IPS-18c (cell line): ENCODE results near the gene NYAP2.

ENCODE experiments used
- H3K4me3 ChIP-seq: 2 replicates; pipeline ENCODE4 v1.7.0; 2013; ENCODE audit warnings: low read depth, mild to moderate bottlenecking, low read length, moderate library complexity; ENCODE audit not compliant: insufficient read depth
- H3K9me3 ChIP-seq: one replicate; pipeline ENCODE4 v1.6.1; 2013; ENCODE audit warnings: mild to moderate bottlenecking, low read length, moderate library complexity; ENCODE audit not compliant: control insufficient read depth, insufficient read depth

NYAP2 gene

DNA sequence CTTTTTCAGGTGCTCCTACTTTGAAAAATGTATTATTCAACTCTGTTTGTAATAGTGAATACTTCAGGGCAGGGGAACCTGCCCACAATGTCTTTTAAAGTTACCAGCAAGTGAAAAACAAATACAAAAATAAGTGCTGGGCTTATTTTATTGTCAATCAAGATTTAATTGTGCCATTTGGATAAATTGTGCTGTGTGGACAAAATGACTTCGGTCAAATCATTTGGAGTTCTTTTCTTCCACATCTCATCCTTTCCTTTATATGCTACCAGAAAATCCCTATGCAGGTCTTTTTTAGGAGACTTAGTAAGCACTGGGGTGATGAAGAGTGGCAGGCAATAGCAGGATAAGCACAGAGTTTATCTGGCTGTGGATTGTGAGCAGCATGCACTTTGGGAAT, 63.9 kb downstream of the NYAP2 start:
- H3K9me3 ChIP-seq: no peaks in the 10 kb centered on the region
- no peak overlapping the region for H3K4me3 ChIP-seq

DNA sequence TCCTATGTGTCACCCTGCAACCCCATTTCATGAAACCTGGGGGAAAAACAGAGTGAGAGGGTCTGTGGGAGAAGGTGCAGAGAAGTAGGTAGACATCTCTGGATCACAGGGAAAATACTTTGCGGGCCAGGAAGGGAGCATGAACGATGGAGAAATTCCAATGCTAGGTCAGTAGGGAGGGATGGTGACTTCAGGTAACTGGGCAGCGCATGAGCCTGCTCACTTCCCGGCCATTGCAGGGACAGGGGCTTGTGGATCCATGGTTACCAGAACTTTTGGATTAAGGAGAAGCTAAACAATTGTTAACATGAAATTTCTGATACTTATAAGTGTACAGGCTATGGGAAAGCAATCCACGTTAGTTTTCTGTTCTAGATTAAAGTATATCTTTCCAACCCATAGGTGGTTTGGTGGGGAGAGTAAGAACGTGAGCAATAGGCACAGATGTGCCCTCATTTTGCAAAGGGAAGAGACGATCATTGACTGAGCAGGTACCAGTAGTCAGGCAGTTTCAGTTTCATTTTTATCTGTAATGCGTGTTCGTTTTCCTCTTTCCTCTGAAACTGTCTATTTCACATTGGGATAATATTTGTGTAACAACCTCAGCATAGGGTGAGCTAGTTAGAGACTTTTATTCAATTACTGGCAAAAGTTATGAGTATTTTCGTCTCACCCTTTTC, 65.0 kb downstream of the NYAP2 start:
- H3K9me3 ChIP-seq: no peaks in the 10 kb centered on the region
- H3K4me3 ChIP-seq: no peak overlapping the region

DNA sequence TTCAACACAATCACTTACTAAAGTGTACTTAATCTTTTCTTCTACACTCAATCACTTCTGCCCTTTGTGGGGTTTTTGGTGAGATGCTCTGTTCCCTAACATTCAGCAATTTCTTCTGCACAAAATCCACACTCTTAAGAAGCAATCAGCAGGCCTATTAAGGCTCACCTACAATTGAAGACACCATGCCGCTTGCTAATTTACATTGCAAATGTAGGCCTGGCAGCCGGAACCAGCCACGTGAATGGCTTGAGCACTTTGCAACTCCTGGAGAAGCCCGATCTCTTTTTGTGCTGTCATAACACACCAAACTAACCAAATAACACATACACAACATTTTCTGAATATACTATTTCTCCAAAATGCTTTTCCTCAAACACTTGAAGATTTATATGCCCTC, 66.3 kb downstream of the NYAP2 start:
- no peaks in the 10 kb centered on the region for H3K9me3 ChIP-seq
- H3K4me3 ChIP-seq: no peak overlapping the region

DNA sequence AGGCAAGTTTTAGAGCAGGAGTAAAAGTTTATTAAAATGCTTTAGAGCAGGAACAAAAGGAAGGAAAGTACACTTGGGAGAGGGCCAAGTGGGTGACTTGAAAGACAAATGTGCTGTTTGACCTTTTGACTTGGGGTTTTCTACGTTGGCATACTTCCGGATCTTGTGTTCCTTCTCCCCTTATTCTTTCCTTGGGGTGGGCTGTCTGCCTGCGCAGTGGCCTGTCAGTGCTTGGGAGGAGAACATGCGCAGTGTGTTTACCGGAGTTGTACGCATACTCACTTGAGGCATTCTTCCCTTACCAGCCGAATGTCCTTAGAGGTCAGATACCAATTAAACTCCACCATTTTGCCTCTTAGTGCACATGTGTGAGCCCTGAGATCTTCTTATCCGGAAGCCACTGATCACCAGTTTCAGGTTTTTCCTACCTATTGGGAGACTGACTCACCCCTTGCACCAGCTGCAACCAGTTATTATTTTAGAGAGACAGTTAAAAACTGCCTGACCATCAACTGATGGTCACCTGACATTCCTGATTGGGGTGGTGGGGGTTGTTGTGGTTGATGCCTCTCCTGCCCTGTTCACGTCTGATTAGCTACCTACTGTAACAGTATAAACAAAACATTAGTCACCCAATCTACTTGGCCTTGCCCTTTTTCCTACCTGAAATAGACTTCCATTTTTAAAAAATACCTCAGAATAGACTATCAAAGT, 67.5 kb downstream of the NYAP2 start:
- no peak overlapping the region for H3K4me3 ChIP-seq
- no peaks in the 10 kb centered on the region for H3K9me3 ChIP-seq

DNA sequence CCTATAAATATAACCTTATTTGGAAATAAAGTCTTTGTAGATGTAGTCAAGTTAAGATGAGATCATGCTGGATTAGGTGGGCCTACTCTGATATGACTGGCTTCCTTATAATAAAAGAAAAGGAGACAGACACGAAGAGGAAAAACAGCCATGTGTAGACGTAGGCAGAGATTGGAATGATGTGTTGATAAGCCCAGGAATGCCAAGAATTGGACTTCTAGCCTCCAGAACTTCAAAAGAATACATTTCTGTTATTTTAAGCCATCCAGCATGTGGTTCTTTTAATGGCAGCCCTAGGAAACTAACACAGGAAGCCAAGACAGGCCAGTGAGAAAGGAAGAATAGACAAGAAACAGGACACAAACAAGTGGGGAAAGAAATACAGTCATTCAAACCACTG, 68.6 kb downstream of the NYAP2 start:
- H3K9me3 ChIP-seq: no peaks in the 10 kb centered on the region
- no peak overlapping the region for H3K4me3 ChIP-seq

DNA sequence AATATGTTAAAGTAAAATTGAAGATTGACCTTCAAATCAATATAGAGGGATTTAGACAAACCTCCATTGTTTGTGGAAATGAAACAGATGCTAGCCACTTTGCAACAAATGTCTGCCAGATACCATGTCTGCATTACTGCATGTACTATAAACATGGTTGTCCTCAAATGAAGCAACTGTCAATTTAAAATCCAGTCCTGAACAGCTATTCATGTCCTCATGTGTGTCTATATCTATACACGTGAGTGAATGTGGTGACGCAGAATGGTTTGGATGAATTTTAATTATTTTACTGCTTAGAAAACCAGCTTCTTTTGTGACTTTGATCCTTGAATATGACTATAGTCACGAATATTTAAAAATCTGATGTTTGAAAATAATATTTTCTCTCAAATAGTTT, 71.5 kb downstream of the NYAP2 start:
- no peaks in the 10 kb centered on the region for H3K9me3 ChIP-seq
- no peak overlapping the region for H3K4me3 ChIP-seq

DNA sequence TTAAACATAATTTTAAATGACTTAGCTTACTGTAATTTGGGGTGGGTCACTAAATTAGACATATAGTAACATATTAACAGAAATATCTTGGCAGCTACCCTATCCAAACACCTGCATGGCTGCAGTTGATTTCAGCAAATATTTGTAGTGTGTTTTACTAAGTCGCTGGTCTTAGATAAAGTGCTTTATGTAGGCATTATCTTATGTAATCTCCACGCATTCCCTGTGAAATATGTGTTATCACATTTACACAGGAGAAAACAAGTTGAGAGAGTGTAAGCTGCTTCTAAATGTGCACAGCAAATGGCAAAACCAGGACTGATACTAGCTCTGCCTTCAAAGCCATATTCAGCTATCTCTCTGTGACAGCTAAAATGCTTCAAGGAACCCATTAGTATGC, 72.0 kb downstream of the NYAP2 start:
- Histone ChIP-seq H3K4me3 (no peak overlapping the region), H3K9me3 (no peaks in the 10 kb centered on the region)

DNA sequence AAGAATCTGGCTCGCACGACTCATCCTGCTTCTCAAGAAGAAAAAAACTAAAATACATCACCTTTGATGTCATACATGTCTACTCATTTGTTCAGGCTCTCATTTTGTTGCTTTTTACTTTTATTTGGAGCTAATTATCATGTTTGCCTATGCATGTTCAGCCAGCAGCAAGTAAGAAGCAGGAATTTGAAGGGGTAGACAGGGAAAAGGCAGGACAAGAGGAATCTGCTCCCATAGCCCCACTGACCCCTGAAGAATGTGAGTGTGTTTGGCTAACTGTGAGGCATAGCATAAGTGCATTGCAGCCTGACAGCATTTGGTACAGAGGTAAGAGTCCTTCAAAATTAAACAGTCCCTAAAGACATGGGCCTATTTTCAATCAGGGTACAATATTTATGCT, 72.7 kb downstream of the NYAP2 start:
- H3K4me3 ChIP-seq: no peak overlapping the region
- no peaks in the 10 kb centered on the region for H3K9me3 ChIP-seq

DNA sequence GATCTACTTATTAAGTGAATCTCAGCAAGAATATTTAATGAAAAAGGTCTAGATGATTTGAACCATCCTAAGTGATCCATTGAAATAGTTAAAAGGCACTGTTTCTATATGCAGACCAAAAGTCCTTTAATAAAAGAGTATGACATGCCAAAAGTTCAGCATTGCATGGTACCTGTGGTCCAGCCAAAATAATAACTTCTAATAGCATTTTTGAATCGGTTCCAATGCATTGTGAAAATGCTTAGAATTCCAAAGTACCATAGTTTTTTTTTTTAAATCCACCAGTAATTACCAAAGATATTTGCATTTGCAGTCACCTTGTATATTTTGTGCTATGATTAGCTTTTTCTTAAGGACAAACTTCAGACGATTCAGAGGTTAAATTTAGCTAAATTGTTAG, 79.9 kb downstream of the NYAP2 start:
- Histone ChIP-seq H3K4me3 (no peak overlapping the region), H3K9me3 (no peaks in the 10 kb centered on the region)

DNA sequence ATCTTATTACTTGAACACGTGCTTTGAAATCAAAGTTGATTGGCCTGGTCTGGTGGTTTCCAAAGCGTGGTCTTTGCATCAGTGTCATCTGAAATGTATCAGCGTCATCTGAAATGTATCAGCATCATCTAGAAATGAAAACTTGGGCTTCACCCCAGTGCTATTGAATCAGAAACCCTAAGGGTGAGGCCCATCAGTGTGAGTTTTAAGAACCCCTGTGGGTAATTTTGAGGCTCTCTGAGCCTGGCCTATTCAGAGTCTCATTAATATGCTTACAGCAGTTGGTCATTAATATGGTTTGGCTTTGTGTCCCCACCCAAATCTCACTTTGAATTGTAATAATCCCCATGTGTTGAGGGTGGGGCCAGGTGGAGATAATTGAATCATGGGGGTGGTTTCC, 85.2 kb downstream of the NYAP2 start:
- no peak overlapping the region for H3K4me3 ChIP-seq
- peaks cover 2% of the 10 kb centered on the region for H3K9me3 ChIP-seq

DNA sequence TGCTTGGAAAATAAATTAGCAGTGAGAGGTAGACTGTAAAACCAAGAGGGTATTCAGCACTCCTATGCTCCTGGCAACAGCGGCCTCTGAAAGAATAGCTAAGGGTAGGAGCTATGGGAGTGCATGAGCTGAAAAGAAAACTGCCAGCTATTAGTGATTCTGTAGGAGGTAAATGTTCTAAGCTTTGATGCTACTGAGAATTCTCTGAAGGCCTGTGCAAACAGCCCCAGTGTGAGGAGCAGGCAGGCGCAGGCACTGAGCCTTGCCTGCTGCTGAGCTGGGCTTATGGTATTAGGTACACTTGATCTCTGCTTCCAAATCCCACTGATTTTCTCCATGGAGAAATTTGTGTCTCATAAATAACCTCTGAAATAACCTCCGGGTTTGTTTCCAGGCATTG, 86.7 kb downstream of the NYAP2 start:
- Histone ChIP-seq H3K4me3 (no peak overlapping the region), H3K9me3 (peaks cover 2% of the 10 kb centered on the region)

DNA sequence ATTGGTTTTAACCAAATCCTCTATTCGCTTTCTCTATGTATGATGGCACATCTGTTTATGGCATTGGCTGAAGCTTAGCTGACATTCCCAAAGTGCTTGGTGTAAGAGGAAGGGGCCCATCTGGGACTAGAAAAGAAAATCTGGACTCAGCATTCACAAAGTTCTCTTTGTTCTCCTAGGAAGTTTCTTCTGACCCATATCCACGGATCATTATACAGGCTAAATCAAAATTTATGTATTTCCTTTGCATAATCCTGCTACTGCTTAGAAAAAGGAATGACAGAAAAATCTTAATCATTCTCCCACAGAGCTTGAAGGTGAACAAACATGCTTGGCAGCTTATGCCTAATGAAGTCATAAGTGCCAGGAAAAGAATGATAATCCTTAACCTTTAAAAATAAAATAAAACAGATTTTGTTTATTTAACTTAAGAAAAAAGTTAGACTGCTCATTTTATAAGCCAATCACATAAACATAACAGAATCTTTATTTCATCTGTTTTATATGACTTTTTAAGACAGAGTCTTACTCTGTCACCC, 88.4 kb downstream of the NYAP2 start:
- Histone ChIP-seq H3K9me3 (peaks cover 4% of the 10 kb centered on the region), H3K4me3 (no peak overlapping the region)

DNA sequence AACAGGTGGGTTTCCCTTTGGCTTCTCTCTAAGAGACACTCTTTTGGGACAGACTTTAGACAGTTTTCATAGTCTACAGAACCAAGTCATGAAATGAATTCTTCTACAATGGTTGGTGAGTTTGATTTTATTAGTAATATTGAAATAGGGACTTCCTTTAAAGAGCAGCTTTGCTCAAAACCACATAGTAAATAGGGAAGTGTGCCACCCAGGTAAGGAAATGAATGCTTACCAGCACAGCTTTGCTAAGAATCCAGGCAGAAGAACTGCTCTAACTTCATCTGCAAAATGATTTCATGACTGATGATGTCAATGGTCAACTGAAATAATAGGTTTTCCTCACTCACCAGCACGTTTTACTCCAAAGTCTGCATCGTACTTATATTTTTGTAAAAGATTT, 89.2 kb downstream of the NYAP2 start:
- H3K9me3 ChIP-seq: peaks cover 4% of the 10 kb centered on the region
- no peak overlapping the region for H3K4me3 ChIP-seq

DNA sequence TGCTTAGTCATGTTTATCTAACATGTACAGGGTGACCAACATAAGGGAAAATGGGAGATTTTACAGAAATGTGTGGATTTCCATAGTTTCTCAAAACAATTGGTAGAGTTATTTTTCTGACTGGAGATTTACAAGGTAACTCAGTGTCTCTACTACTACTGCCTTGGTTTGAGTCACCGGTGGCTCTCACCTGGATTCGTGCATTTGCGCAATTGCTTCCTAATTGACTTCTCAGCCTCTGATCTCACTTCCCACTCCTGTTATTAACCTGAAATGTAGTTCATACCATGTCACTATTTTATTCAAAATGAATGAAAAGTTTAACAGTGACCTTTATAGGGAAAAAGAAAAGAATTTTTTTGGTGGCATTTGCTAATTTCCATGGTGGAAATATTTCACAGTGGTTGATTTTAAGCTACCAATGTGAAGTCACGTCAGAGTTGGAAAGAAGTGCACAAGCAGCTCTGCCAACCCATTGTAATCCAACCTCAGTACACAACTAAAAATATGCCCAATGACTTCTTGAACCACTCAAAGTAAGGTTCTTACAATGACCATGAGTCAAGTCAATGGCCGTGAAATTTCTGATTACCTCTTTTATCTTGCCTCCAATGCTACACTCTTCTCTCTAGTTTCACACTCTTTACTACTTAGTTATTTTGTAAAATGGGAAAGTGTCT, 94.0 kb downstream of the NYAP2 start:
- peaks cover 4% of the 10 kb centered on the region for H3K9me3 ChIP-seq
- H3K4me3 ChIP-seq: no peak overlapping the region

DNA sequence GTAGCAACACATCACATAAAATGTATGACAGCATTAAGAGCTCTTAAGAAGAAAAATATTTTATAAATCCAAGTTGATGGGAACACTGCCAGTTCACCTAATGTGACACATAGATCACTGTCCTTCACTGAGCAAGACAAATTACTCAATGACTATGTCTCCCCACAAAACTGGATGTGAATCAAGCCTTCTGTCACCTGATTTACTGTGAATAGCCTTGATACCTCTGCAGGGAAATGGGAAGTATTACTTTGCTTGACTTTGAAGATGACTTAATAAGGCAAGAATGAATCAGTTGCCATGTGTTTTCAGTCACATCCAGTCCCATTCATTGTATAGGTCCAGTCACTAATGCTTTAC, 94.6 kb downstream of the NYAP2 start:
- no peak overlapping the region for H3K4me3 ChIP-seq

DNA sequence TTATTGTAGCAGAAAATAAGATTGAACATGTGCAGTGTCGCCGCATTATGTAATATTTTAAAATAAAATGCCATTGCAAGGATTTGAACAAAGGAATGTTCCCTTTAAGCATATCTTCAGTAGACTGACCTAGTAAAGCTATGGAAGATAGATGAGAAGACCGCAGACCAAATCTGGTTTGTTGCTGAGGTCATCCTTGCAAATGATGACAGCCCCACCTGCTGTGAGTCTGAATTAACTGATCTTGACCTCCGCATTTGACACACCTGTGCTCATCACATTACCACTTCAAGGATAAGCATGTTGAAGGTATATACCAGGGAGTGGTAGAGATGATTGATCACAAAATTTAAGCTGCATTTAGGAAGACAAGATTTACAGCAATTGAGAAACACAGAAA, 96.2 kb downstream of the NYAP2 start:
- Histone ChIP-seq H3K9me3 (peaks cover 2% of the 10 kb centered on the region), H3K4me3 (no peak overlapping the region)

More for the DNA sequence above, 94.6 kb downstream of the NYAP2 start:
- H3K9me3 ChIP-seq: peaks cover 4% of the 10 kb centered on the region

DNA sequence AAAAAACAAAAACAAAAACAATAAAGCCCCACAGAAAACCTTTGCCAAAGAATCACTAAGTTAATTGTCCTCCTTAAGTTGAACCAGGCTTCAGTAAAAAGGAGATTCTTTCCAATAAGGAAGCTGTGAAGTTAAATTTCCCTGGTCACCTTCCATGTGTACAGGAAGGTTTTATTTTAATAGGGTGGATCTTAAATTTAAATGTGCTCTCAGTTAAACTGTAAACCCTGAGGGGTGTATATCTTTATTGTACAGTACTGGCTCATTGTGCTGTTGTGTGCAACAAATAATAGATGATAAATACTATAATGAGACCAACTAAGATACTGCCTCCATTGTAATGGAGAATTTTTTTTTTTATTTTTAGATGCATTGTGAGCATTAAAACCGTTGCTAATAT, 97.1 kb downstream of the NYAP2 start:
- no peak overlapping the region for H3K4me3 ChIP-seq
- peaks cover 2% of the 10 kb centered on the region for H3K9me3 ChIP-seq

DNA sequence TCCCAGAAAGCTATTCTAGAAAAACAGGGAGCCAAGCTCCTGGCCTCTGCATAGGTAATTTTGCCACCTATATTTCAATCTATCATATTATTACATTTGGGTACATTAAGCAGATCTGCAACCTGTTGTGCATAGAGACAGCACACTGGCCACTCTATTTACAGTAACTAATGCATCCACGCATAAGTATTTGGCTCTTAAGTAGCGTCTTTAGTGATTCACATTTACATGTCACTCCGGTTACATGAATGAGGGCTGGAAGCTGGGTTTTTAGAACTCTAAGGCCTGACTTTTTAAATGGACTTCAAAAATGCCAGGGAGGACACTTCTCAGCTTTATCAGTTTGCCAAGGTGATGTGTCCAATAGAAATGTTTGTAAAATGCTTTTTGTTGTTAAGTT, 97.7 kb downstream of the NYAP2 start:
- Histone ChIP-seq H3K9me3 (peaks cover 2% of the 10 kb centered on the region), H3K4me3 (no peak overlapping the region)
